Muscle of leg (tissue), 11 donors: Measurements from ENCODE around the gene CRYBG3. TPM values are rescaled to one million over a fixed set of nuclear protein-coding genes. Genes with fewer than 3 reads are reported as not detected.
A peak's percentile ranks its signal among the peaks of the same experiment; 100 is the strongest.

Experiments
- DNase-seq: peaks from one replicate; pipeline ENCODE4 v3.0.0; 2013
- H3K27ac ChIP-seq: one replicate; pipeline ENCODE4 v1.5.1; 2013; ENCODE audit warnings: mild to moderate bottlenecking, low read length, control low read depth
- H3K27me3 ChIP-seq: one replicate; pipeline ENCODE4 v1.6.1; 2013; ENCODE audit warnings: low read length; ENCODE audit not compliant: control insufficient read depth, insufficient read depth
- H3K36me3 ChIP-seq: one replicate; pipeline ENCODE4 v1.6.1; 2013; ENCODE audit warnings: low read length; ENCODE audit not compliant: control insufficient read depth, insufficient read depth
- H3K4me1 ChIP-seq: one replicate; pipeline ENCODE4 v1.6.1; 2013; ENCODE audit warnings: low read length; ENCODE audit not compliant: control insufficient read depth, insufficient read depth
- H3K4me3 ChIP-seq: one replicate; pipeline ENCODE4 v1.5.1; 2013; ENCODE audit warnings: low read length, control low read depth
- H3K9me3 ChIP-seq: replicated peaks from 2 replicates; pipeline ENCODE4 v1.6.1; 2013; ENCODE audit warnings: low read depth, low read length; ENCODE audit not compliant: control insufficient read depth
- WGBS: methylation state at CpG from one replicate; pipeline ENCODE4 v1.1.5; 2013; ENCODE audit warnings: missing lambda C conversion rate; ENCODE audit not compliant: insufficient coverage; 5-methylcytosine and 5-hydroxymethylcytosine counted together
- polyA plus RNA-seq, 8 donors: library from polyadenylated mRNA; unstranded; fragments of 120-200 nt; gene quantifications; one replicate each; pipeline versions ENCODE4 v1.2.1 to v1.2.3, GENCODE V29; 2013; ENCODE audit warnings: inconsistent platforms in 1 of 8, low replicate concordance in 1 of 8; ENCODE audit not compliant: insufficient read length in 8 of 8, insufficient read depth in 1 of 8
- total RNA-seq: library from RNA; stranded (reverse); fragments of 120-200 nt; gene quantifications from one replicate; pipeline ENCODE4 v1.2.4, GENCODE V29; 2013

Gene CRYBG3
- total and polyA plus RNA-seq, 9 donors, result 18.3 to 37.2 (median 22.5) TPM

DNA sequence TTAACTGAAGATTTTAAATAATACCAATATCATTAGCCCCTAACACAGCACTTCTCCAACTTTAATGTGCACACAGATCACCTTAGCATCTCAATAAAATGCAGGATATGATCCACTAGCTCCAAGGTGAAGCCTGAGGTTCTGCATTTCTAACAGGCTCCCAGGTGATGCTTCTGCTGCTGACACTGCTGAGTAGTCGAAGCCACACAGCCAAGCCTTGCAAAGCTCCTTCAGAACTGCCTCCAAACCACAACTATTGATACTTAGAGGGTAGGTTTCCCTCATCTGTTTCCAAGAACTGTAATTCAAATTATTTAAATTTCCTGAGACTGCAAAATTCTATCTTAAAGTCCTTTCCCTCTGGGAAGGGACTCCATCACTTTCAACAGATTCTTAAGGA lies 146.6 kb downstream of the CRYBG3 start:
- H3K9me3 ChIP-seq, result no peaks in the 10 kb centered on the region
- WGBS, result no CpG with 5 or more reads among the region's 1 CpG

DNA sequence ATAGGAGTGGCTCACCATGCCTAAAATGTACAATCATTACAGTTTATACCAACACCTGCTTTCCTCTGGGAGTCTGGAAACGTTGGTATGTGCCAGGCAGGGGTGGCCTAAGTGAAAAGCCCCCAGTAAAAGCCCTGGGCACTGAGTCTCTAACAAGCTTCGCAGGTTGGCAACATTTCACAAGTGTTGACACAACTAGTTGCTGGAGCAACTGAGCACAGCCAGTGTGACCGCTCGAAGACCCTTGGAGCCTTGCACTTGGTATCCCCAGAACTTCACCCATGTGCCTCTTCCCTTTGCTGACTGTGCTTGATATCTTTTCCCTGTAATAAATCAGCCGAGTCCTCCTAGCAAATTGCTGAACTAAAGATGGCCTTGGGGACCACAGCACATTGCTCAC lies 147.7 kb downstream of the CRYBG3 start:
- Histone ChIP-seq H3K27ac (peak overlapping the region; percentile 30), H3K4me1 (peaks cover 11% of the 10 kb centered on the region), H3K9me3 (no peaks in the 10 kb centered on the region), H3K36me3 (peaks cover 10% of the 10 kb centered on the region), H3K4me3 (no peak overlapping the region), H3K27me3 (no peaks in the 10 kb centered on the region)
- peak; percentile 37 for DNase-seq
- 83% methylated on average over 2 of the region's 5 CpGs for WGBS

More for the DNA sequence above, 146.6 kb downstream of the CRYBG3 start:
- Histone ChIP-seq H3K27me3 (no peaks in the 10 kb centered on the region), H3K36me3 (peaks cover 13% of the 10 kb centered on the region), H3K4me3 (no peak overlapping the region), H3K27ac (no peak overlapping the region), H3K4me1 (peaks cover 11% of the 10 kb centered on the region)
- DNase-seq, result no peak

DNA sequence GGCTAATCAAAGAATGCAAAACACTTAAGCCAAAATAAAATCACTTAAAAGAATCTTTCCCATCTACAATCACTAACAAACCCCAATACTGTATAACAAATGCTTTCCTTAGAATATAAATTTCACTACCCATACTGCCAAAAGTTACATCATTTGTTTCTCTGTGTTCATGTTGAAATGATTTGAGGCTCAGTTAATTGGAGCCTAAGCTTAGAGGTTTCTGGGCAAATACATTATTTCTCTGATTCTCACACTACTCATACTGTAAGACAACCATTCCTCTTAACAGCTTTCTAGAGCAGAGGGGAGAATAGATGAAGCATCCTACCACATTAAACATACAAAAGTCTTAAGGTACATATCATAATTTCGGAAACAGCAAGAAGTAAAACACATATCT lies 148.3 kb downstream of the CRYBG3 start:
- Histone ChIP-seq H3K36me3 (peaks cover 10% of the 10 kb centered on the region), H3K4me3 (no peak overlapping the region), H3K27me3 (no peaks in the 10 kb centered on the region), H3K4me1 (peaks cover 11% of the 10 kb centered on the region), H3K27ac (peak overlapping the region; percentile 85), H3K9me3 (no peaks in the 10 kb centered on the region)
- WGBS, result no CpG with 5 or more reads among the region's 1 CpG
- peak; percentile 85 for DNase-seq

DNA sequence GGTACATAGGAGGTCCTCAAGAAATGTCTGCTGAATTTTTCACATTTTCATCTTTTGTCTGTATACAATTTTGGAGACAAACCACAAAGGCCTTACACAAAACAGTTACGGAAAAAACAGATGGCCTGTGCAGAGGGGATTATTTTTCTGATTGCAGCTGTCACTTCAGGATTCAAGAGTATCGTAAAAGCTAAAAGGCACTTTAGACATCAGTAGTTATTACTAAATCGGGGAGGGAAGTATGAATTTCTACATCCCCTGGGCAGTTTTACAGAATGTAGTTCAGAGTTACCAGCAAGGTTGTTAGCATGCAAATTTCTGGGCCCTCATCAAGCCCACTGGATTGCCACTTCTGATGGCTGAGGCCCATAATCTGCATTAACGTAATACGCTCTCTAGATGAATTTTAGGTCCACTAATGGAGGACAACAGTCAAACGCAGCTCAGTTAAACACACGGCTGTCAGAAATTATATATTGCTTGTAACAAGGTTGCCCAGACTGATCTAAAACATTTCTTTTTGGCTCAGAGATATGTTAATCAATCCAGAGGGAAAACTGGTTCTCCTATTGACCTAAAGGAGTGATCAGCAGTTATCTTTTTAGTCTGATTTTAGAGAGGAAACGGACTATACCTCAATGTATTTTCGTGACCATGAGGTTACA lies 149.3 kb downstream of the CRYBG3 start:
- DNase-seq, result peak; percentile 51
- Histone ChIP-seq H3K27me3 (no peaks in the 10 kb centered on the region), H3K9me3 (no peaks in the 10 kb centered on the region), H3K4me1 (peaks cover 11% of the 10 kb centered on the region), H3K4me3 (peak overlapping the region; percentile 59), H3K36me3 (peaks cover 10% of the 10 kb centered on the region), H3K27ac (peak overlapping the region; percentile 85)
- 28% methylated on average over 3 of the region's 9 CpGs for WGBS

DNA sequence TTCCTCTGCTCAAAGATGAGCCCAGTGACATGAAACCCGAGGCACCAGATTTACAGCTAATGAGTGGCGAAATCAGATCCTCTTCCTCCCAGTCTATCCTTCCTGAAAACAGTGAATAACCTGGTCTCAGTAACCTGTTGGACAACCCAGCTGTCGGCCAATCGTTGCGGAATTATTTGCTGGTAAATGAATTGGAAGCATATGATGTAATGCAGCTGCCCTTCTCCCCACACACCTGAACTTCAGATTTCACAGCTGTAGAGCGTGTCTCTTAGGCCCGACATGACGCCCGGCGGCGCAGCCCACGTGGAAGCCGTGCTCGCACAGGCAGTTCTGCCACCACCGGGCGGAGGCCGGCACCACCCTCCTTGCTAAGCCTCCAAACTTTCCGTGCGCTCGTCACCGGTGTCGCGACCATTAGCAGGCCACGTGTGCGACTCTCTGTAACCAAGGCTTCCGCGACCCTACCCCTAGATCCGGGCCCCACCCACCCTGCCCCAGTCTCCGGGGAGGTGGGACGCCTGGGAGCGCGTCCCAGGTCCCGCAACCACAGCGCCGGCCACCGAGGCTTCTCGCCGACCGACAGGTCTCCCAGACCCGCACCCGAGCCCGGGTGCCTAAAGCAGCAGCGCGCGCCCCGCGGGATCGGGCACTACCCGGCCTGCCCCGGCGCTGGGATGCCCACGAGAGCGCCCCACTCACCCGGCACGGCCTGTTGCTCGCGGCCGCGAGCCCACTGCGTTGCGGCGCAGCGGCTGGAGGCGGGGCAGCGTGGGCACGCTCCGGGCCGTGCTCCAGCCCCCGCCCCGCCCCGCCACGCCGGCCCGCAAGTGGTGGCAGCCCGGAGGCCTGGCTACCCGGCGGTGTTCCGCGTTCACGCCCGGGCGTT lies 150.1 kb downstream of the CRYBG3 start, which contains the start of gene RIOX2:
Gene RIOX2 (minus strand): TSS at position 753 of the 889 bp plus-strand sequence. CDS start 4,838 bp downstream, outside the sequence.
- H3K9me3 ChIP-seq, result no peaks in the 10 kb centered on the region
- H3K36me3 ChIP-seq, result peaks cover 4% of the 10 kb centered on the region
- H3K4me1 ChIP-seq, result peaks cover 11% of the 10 kb centered on the region
- DNase-seq, result peak; percentile 80
- WGBS, result under 1% methylated on average over 58 of the region's 82 CpGs
- H3K27me3 ChIP-seq, result no peaks in the 10 kb centered on the region
- peak within 1 kb of the TSS; percentile 59 for H3K4me3 ChIP-seq
- peak within 1 kb of the TSS; percentile 85 for H3K27ac ChIP-seq

DNA sequence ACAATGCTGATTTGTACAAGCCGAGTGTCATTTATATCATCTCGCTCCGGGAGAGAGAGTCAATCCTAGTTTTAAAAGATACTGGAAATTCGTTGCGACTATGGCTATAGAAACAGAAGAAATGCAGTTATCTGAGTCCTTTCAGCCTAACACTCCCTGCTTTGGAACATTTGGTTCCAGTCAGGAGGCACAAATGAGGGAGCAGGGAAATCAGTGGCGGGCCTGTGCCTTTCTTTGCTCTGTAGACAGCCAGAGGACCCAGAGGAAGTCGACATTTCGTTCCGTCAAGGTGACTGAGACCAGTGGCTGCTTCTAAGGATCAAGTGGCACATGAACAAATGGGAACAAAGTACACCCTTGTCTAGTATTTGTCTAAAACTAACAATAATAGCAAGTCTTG lies 151.2 kb downstream of the CRYBG3 start:
- H3K4me1 ChIP-seq, result peaks cover 10% of the 10 kb centered on the region
- no peaks in the 10 kb centered on the region for H3K27me3 ChIP-seq
- no peak for DNase-seq
- H3K9me3 ChIP-seq, result no peaks in the 10 kb centered on the region
- H3K36me3 ChIP-seq, result no peaks in the 10 kb centered on the region
- H3K27ac ChIP-seq, result no peak overlapping the region
- WGBS, result 84% methylated on average over 7 of the region's 9 CpGs
- H3K4me3 ChIP-seq, result peak overlapping the region; percentile 40

DNA sequence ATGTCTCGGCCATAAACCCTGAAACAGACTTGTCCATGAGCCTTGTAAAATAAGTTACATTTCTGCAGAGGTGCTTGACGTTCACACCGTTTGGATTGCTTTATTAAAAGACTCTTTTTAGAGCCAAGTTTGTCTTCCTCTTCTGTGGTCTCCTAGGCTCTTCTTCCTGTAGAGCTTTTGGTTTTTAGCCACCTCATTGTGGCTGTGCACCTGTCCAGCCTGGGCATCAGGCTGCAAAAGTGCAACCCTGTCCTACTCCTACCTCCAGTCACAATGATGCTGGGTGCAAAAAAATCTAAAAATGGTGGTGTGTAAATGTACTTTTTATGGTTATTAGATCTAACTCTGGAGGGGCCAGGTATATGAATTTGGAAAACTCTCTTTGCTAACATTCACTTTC lies 153.2 kb downstream of the CRYBG3 start:
- no peaks in the 10 kb centered on the region for H3K36me3 ChIP-seq
- WGBS, result 23% methylated on average over 2 of the region's 3 CpGs
- no peaks in the 10 kb centered on the region for H3K27me3 ChIP-seq
- H3K9me3 ChIP-seq, result no peaks in the 10 kb centered on the region
- DNase-seq, result no peak
- H3K4me3 ChIP-seq, result no peak overlapping the region
- H3K4me1 ChIP-seq, result peaks cover 9% of the 10 kb centered on the region
- H3K27ac ChIP-seq, result no peak overlapping the region

DNA sequence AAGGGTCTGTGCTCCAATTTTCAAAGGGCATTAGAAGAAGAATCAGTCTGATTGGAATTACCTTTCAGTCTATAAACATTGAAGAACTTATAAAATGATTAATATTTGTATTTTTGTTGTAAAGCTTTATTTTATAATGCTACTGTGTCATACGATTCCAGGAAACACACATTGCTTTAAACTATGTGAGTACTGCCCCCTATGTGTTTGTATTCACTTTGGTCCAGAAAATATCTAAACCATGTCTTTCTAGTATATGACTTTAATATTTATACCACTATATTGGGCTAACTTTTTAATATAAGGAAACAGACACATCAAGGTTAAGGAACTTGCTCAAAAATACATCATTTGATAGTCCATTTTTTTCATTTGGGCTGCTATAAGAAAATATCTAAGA lies 153.7 kb downstream of the CRYBG3 start:
- H3K27me3 ChIP-seq, result no peaks in the 10 kb centered on the region
- H3K9me3 ChIP-seq, result no peaks in the 10 kb centered on the region
- WGBS, result no CpG with 5 or more reads among the region's 1 CpG
- H3K27ac ChIP-seq, result no peak overlapping the region
- H3K36me3 ChIP-seq, result no peaks in the 10 kb centered on the region
- peaks cover 9% of the 10 kb centered on the region for H3K4me1 ChIP-seq
- DNase-seq, result no peak
- no peak overlapping the region for H3K4me3 ChIP-seq

DNA sequence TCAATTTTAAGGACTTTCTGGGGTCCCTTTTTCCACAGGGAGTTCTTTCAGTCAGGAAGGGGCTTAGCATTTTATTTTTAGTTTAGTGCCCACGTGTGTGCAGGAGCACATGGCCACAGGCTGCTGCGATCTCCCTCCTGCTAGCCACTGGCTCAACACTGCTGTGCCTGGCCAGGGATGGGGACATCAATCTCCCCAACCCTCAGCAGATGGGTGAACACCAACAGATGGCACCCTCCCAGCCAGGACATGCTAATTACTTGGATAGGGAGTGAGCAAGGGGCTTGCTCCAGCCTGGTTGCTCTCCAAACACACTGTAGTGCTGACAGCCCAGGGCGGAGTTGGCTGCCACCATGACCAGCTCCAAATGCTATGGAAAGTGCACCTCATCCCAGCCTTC lies 157.8 kb downstream of the CRYBG3 start:
- DNase-seq, result peak; percentile 42
- Histone ChIP-seq H3K9me3 (no peaks in the 10 kb centered on the region), H3K4me1 (peaks cover 7% of the 10 kb centered on the region), H3K27me3 (no peaks in the 10 kb centered on the region), H3K36me3 (no peaks in the 10 kb centered on the region), H3K27ac (no peak overlapping the region), H3K4me3 (no peak overlapping the region)
- 60% methylated on average over 2 of the region's 3 CpGs for WGBS

DNA sequence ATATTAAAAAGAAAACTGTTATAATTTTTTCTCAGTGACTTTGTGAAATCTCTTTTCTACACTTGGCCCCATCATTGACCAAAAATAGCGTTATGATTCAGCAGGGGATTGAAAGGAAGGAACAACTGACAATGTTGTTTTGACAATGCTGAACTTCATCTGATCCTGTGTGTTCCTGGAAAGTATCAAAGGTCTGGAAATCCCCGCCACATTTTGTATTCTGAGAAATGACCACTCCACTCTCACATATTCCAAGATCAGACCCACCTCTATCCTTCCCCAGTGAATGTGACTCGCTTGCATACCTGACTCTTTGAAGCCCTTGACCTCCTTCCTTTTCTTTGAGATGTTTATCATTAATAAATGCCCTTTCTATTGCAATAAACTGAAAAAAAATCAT lies 160.1 kb downstream of the CRYBG3 start:
- H3K27me3 ChIP-seq, result no peaks in the 10 kb centered on the region
- H3K4me3 ChIP-seq, result no peak overlapping the region
- H3K36me3 ChIP-seq, result no peaks in the 10 kb centered on the region
- peaks cover 7% of the 10 kb centered on the region for H3K4me1 ChIP-seq
- DNase-seq, result peak; percentile 92
- no peaks in the 10 kb centered on the region for H3K9me3 ChIP-seq
- 0% methylated on average over 1 of the region's 3 CpGs for WGBS
- peak overlapping the region; percentile 88 for H3K27ac ChIP-seq
